Mucosa of descending colon (tissue), 3 donors: ENCODE data around the gene UBTD2. TPM values are rescaled to one million over a fixed set of nuclear protein-coding genes. Genes with fewer than 3 reads are reported as not detected.

Experiments used
- ATAC-seq: fragments of 200-7000 bp; cut with Tn5 transposase; one replicate; pipeline ENCODE4 v1.9.1; 2020; ENCODE audit warnings: mild to moderate bottlenecking, moderate library complexity
- DNase-seq, 3 donors: peaks; one replicate each; pipeline ENCODE4 v3.0.0-alpha.2; 2020
- H3K36me3 ChIP-seq: fragments of 200-600 bp; one replicate; pipeline ENCODE4 v1.8.0; 2021; ENCODE audit warnings: low read depth, mild to moderate bottlenecking
- H3K4me1 ChIP-seq: fragments of 200-600 bp; one replicate; pipeline ENCODE4 v1.8.0; 2021; ENCODE audit warnings: low read depth, mild to moderate bottlenecking
- H3K4me3 ChIP-seq: fragments of 200-600 bp; one replicate; pipeline ENCODE4 v1.8.0; 2021; ENCODE audit warnings: mild to moderate bottlenecking
- H3K9me3 ChIP-seq: fragments of 200-600 bp; one replicate; pipeline ENCODE4 v1.8.0; 2021; ENCODE audit warnings: mild to moderate bottlenecking
- CTCF ChIP-seq: fragments of 200-600 bp; IDR thresholded peaks from one replicate; pipeline ENCODE4 v1.8.0; 2022; ENCODE audit warnings: antibody characterized with exemption, mild to moderate bottlenecking
- intact Hi-C, 2 donors: fragments of 100-400 bp; cut with DNase I in 1 of 2; cut with micrococcal nuclease in 1 of 2; formaldehyde crosslinking; loops; one replicate each; pipeline versions ENCODE4 v1.11.0 to v1.11.1; 2022; cut with DNase I, micrococcal nuclease
- total RNA-seq, 3 donors: library from RNA; stranded (reverse); fragmentation: NEBNext Ultra II Directional in 2 of 3; extraction: Animal tissue kit (Norgen Biotek cat#: 25700) in 2 of 3; gene quantifications; one replicate each; pipeline versions ENCODE4 v1.2.1 to v1.2.4, GENCODE V29; 2021 to 2023
- donor health status: DM: no; HTN: no; CAD: no; lungs with moderate emphysema.
- donor health status: DM: no; HTN: no; CAD: no.
- donor health status: DM: no; HTN: yes; CAD: no.

UBTD2 gene
- total RNA-seq, 3 donors from 2014 or later, result 18.3 to 22.2 (median 20.0) TPM

GRCh38 chr5:172311026-172311425 lies 27.5 kb upstream of the UBTD2 start:
- peaks cover 4% of the 10 kb centered on the region for H3K4me1 ChIP-seq
- TF ChIP-seq CTCF, result no peak
- no peak for ATAC-seq
- H3K9me3 ChIP-seq, result no peaks in the 10 kb centered on the region
- no peak overlapping the region for H3K4me3 ChIP-seq
- no peak for DNase-seq
- H3K36me3 ChIP-seq, result no peaks in the 10 kb centered on the region
- intact Hi-C loops, result no loop called here

- H3K4me1 ChIP-seq, result no peaks in the 10 kb centered on the region
- H3K36me3 ChIP-seq, result no peaks in the 10 kb centered on the region
- no peak for TF ChIP-seq CTCF
- no peak for DNase-seq
- intact Hi-C loops, result no loop called here
- no peak for ATAC-seq
- peaks cover 8% of the 10 kb centered on the region for H3K9me3 ChIP-seq
- H3K4me3 ChIP-seq, result no peak overlapping the region
These were observed 21.8 kb upstream of the UBTD2 start for GRCh38 chr5:172305380-172305779.

- intact Hi-C loops, result no loop called here
- DNase-seq (no peak), ATAC-seq (no peak)
- TF ChIP-seq CTCF, result no peak
- Histone ChIP-seq H3K36me3 (no peaks in the 10 kb centered on the region), H3K9me3 (peaks cover 8% of the 10 kb centered on the region), H3K4me1 (no peaks in the 10 kb centered on the region), H3K4me3 (no peak overlapping the region)
These were observed 20.2 kb upstream of the UBTD2 start for GRCh38 chr5:172303572-172304335.

GRCh38 chr5:172303162-172303561 lies 19.6 kb upstream of the UBTD2 start:
- intact Hi-C loops, result no loop called here
- Histone ChIP-seq H3K9me3 (peaks cover 8% of the 10 kb centered on the region), H3K36me3 (no peaks in the 10 kb centered on the region), H3K4me3 (no peak overlapping the region), H3K4me1 (no peaks in the 10 kb centered on the region)
- DNase-seq, result no peak
- no peak for ATAC-seq
- TF ChIP-seq CTCF, result no peak

GRCh38 chr5:172302047-172302710 lies 18.6 kb upstream of the UBTD2 start:
- peaks cover 8% of the 10 kb centered on the region for H3K9me3 ChIP-seq
- no peak overlapping the region for H3K4me3 ChIP-seq
- TF ChIP-seq CTCF, result no peak
- no peaks in the 10 kb centered on the region for H3K4me1 ChIP-seq
- DNase-seq (no peak), ATAC-seq (no peak)
- intact Hi-C loops, result no loop called here
- H3K36me3 ChIP-seq, result no peaks in the 10 kb centered on the region
